GM21529 (cell line): Measurements from ENCODE around the gene C22orf15.

Experiments
- ATAC-seq: cut with Tn5 transposase; IDR thresholded peaks from one replicate; pipeline ENCODE4 v1.9.1; 2021; ENCODE audit not compliant: unreplicated experiment

Gene C22orf15

DNA sequence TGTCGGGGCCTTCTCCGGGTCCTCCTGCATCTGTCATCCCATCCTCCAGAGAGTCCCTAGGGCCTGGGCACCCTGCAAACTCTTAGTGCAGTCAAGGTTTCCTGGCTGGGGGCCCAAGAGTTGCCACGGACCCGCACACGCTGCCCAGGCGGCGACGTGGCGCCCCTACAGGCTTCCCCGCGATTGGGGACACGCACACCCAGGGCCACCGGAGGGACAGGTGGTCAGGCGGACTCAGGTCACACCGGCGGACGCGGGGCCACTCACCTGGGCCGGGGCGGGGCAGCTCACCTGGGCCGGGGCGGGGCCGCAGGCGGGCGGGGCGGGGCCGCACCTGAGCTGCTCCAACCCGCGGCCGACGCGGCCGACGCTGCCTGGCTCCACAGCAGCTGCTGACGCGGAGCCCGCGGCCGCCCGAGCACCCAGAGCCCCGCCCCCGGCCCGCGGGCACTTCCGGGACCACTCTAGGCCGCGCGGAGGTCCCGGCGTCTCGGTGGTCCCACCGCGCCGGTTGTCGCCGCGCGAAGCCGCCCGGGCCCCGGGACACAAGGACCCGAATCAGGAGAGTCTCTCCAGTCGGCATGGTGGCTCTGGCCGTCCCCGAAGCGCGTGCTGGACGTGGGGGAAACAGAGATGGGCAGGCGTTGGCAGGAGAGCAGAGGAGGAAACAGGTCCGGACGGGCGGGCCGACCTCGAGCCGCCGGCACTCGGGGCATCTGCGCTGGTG is 11.9 kb upstream of the C22orf15 start, which contains the start of gene ZNF70:
Gene ZNF70 (minus strand): TSS at position 399 of the 727 bp plus-strand sequence. CDS start 5,972 bp downstream, outside the sequence.
- ATAC-seq: peak; percentile 79

DNA sequence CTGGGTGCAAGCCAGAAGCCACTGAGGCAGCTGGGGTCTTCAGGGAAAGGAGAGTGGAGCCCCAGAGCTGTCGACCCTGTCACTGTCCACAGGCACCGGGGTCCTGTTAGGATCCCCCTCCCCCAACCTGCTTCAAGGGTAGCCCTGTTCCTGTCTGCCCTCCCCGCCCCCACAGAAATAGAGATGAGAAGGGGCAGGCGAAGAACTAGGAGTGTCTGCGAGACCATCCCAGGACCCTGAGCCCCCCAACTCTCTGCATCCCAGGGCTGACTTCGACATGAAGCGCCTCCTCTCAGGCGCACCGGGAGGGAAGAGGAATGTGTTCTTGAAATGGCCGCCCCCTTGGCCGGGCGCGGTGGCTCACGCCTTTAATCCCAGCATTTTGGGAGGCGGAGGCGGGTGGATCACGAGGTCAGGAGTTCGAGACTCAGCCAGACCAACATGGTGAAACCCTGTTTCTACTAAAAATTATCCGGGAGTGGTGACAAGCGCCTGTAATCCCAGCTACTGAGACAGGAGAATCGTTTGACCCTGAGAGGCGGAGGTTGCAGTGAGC is 11.3 kb upstream of the C22orf15 start:
- peak; percentile 12 for ATAC-seq

DNA sequence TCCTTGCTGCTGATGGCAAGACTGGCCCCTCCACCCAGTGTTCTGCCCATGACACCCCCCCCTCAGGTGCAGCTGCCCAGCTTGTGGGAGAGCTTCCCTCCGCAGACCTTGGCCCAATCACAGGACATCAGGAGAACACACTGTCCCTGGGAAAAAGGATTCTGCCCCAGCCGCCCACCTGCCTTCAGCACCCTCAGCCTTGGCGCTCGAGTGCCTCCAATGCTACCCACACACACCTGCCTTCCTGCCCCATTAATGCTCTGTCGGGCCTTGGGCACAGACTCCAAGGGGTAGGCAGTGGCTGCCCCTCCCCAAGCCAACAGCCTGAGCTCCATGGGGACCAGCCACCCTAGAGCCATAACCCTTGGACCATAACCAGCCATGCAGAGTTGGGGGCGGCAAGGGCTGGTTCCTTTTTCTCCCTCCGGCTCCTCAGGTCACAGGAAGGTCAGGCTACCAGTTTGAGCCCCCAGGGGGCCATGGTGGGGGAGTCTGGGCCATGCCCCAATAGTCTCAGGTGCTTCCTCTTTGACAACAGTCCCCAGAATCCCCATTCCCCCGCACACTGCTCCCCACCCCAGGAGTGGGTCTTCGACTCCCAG is 10.6 kb upstream of the C22orf15 start:
- ATAC-seq: no peak

DNA sequence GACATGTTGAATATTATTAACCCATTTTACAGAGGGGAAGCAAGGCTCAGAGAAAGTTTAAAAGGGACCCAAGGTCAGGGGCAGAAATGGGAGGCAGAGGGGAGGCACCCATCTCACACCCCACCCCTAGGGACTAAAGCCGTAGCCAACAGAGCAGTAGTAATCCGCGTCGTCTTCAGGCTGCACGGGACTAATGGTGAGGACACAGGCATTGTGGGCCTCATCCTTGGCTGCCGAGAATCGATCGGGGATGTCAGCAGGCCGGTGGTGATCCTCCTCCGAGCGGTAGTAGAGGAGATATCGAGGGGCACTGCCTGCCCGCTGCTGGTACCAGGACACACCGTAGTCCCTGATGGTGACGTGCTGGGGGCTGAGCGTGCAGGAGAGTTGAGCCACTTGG is 10.0 kb upstream of the C22orf15 start:
- no peak for ATAC-seq

DNA sequence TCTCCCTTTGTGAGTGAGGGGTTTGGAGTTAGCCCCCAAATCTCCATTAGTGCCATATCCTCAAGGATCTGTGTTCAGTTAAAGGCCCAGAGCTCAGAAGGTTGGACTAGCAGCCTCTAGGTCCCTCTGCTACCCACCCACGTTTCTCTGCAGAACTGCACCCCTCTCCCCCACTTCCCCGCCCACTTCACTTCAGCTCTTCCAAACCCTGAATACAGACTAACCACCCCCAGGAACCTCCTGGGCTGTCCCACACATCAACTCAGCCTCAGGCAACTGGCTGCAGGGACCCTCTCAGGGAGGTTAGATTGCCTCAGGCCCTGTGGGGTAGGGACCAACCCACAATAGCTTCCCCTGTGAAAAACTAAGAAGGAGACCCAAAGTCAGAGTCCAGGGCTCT is 9.4 kb upstream of the C22orf15 start:
- no peak for ATAC-seq

DNA sequence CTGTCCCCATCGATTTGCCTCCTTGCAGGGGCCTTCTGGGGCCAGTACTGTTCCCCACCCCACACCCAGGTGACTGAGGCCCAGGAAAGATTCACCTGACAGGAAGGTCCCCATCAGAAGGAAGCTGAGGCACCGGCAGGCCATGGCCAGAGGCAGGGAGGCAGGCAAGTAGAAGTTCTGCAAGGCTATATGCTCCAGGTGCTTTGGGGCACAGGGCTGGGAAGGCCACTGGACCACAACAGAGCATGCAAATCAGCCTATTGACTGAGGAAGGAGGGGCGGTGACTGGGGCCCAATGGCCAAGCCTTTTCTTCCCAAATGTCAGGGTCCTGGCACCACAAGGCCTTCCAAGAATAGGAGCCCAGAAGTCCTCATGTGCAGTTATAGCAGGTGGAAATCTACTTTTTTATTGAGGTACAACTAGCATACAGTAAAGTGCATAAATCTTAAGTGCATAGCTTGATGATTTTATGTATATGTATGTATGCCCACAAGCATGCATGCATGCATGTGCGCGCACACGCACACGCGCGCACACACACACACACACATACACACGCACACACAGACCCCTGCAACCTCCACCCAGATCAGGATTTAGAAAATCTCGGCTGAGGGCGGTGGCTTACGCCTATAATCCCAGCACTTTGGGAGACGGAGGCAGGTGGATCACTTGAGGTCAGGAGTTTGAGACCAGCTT is 8.4 kb upstream of the C22orf15 start, which contains the start of gene VPREB3:
Gene VPREB3 (minus strand): TSS at position 206 of the 700 bp plus-strand sequence. CDS start 62 bp downstream, at position 144.
- ATAC-seq: no peak

DNA sequence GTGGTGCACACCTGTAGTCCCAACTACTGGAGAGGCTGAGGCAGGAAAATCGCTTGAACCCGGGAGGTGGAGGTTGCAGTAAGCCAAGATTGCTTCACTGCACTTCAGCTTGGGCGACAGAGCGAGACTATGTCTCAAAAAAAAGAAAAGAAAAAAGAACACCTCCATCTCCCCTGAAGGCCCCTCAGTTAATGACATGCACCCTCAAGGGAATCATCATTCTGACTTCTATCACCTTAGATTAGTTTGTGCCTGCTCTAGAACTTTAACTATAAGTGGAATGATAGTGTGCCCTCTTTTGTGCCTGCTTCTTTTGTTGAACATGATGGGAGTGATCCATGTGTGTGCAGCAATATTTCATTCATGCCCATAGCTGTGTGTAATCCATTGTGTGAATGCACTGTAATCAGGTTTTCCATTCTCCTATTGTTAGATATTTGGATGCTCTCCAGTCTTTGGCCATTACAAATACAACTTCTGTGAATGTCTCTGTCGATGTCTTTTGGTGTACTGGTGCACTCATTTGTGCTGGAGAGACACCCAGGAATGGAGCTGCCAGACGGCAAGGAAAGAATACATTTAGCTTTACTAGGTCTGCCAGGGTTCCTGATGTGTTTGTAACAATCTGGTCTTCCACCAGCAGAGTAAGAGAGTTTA is 7.7 kb upstream of the C22orf15 start:
- no peak for ATAC-seq

DNA sequence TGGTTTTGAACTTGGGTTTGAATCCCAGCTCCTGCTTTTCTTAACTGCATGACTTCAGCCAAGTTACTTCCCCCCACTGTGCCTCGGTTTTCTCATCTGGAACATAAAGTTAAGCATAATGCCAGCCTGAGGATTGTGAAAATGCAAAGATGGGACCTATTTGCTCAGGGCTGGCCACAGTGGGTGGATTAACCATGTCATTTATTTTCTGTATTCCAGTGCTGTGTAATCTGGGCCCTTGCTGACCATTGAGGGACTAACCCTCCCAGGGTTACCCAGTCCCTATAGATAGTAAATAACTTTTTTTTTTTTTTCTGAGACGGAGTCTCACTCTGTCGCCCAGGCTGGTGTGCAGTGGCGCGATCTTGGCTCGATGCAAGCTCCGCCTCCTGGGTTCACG is 7.1 kb upstream of the C22orf15 start:
- ATAC-seq: no peak

DNA sequence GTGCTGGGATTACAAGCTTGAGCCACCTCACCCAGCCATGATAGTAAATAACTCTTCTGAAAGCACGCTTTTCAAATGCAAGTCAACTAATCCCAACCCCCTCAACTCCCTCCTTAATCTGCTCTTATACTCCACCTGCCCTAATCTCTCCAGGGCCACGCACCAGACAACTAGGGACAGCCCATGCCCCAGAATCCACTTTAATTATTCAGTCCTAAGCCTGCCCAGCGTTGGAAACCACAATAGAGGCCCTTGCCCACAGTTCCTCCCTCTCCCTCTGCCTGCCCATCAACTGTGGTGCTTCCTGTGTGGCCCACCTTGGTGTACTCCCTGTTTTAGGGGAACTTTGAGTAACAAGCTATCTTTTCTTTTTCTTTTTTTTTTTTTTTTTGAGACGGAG is 5.9 kb upstream of the C22orf15 start:
- no peak for ATAC-seq

DNA sequence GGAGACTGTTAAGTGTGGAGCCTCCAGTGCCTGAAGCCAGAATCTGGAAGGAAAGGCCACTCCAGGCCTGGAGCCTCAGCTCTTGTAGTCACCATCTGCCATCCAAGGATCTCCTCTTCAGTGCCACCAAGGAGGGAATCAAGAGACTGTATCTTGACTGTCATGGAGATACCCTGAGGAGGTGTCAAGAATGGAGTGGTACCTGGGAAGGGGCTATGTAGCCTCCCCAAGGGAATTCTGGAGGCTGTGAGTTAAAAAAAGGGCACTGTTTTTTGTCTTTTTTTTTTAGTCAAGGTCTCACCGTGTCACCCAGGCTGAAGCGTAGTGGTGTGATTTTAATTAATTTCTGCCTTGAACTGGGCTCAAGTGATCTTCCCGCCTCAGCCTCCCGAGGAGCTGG is 3.2 kb upstream of the C22orf15 start:
- ATAC-seq: no peak

DNA sequence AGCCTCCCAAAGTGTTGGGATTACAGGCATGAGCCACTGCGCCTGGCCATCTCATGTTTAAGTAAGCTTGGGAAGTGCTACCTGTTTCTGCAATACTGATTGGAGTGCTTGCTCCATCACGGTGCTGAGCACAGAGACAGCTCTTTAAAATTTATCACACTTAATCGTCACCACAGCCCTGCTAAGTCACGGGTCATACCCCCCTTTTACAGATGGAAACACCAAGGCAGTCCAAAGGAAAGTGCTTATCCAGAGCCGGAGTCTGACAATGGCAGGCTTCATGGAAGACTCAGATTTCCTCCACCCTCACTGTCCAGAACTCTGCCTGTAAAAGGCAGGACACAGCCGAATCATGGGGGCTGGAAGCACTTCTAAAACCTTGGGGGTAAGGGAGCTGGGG is 2.7 kb upstream of the C22orf15 start:
- no peak for ATAC-seq

DNA sequence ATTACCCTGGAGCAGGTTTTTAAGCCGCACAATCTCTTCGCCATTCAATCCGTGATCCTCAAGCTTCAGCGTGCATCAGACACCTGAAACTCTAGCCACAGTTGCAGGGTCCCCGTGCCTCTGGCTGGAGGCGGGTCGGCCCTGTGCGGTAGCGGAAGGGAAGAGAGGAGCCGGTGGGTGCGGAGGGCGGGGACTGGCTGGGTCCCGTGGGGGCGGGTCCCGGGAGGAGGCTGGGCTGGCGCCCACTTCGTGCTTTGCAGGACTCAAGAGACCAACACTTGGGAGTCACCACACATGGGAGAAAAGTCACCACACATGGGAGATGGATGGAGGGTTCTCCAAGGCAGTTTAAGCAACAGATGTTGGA is 772 bp downstream of the C22orf15 start:
- no peak for ATAC-seq

DNA sequence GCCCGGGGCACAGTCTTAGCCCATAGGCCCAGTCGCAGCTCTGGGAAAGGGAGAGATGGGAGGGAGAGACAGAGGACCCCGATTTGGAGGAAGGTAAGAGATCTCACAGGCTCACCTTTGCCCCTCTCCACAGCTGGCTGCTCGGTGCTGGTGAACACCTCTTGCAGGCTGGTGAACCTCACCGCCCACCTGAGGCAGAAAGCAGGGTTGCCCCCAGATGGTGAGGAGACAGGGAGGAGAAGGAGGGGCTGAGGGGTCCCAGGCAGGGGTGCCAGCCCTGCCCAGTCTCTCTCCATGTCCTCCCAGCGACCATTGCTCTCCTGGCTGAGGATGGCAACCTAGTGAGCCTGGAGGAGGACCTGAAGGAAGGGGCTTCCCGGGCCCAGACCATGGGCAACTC is 1.2 kb downstream of the C22orf15 start:
- ATAC-seq: no peak

DNA sequence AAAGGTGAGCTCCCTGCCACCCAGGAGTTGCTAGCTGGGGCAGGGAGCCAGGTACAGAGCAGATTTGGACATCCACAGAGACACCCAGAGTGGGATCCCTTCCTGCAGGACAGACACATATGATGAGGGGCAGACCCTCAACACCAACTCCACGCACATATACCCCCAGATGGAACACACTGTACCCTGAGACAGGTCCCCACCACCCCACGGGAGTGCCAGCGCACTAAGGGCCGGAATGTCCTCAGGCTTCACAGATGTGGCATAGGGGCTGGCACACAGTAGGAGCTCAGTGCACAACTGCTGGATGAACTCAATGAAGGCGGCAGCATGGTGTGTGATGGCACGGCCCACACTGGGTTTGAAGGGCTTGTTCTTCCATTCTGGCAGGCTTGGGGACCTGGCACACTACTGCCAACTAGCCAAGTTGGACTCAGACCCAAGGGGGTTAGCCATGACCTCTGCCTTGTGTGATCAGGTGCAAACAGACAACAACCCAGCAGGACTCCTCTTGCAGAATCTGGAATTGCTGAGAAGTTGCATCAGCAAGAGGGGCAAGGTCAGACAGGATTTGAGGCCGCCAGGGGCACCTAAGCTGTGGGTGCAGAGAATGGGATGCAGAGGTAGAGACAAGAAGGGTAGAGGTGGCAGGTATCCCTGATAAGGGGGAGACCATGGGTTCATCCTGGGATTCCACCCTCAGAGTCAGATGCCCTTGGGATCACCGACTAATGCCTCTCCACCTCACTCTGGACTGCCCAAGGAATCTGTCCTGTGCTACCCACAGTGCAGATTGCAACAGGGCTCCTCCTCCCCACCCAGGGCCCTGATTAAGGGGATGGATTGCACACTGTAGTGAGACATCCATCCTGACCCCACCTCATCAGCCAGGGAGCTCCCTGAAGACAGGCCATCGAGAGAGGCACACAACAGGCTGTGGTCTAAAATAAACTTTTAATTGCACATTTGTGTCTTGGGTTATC is 2.4 kb downstream of the C22orf15 start:
- ATAC-seq: no peak

DNA sequence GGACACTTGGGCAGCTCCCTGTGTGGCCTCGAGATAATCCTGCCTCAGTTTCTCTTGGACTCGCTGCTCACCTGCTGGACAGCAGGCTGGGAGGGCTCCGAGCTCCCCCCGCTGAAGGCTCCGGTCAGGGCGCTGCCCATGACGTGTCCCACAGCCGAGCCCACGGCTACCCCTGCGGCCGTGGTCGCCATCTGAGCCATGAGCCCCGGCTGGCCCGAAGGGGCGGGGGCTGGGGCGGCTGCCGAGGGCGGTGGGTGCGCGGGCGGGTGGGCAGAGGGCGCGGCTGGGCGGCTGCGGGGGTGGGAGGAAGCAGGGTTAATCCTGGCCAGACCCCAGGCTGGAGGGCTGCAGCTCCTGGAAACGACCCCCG is 4.5 kb downstream of the C22orf15 start:
- no peak for ATAC-seq

DNA sequence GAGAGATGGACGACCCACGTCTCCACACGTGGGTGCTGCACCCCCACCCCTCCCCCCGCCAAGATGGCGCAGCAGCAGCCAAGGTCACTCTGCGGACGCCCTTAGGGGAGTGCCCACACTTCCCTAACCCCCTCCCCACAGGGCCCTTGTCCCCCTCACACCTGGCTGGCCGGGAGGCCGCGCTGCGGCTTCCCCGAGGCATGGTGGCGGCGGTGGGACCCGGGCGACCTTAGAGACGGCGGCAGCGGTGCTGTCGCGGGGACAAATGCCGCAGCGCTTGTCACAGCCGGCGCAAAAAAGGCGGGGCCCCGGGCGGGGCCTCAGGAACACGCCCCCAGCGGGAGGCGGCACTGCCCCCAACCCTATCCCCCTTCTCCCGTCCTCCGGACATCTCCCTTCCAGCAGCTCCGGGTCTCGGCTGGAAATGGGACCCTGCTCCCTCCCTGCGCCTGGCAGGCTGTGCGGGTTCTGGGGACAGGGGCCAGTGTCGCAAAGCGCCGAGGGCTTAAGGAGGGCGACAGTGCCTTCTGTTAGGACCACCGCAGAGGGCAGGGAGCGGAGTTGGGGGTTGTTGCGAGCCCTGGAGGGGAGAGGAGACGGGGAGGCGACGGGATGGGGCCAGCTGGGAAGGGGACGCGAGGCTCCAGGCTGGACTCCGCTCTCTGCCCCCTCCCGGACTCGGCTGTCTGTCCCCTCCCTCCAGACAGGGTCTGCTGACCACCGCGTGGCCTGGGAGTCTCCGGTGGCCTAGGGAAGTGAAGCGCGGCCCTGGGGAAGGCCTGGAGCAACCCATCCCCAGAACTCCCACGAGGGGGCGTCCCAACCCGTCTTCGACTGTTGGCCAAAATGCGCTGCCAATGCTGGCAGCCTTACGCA is 5.1 kb downstream of the C22orf15 start, which contains the start of gene CHCHD10:
Gene CHCHD10 (minus strand): TSS at position 300 of the 876 bp plus-strand sequence. CDS start 98 bp downstream, at position 202.
- peak; percentile 52 for ATAC-seq

DNA sequence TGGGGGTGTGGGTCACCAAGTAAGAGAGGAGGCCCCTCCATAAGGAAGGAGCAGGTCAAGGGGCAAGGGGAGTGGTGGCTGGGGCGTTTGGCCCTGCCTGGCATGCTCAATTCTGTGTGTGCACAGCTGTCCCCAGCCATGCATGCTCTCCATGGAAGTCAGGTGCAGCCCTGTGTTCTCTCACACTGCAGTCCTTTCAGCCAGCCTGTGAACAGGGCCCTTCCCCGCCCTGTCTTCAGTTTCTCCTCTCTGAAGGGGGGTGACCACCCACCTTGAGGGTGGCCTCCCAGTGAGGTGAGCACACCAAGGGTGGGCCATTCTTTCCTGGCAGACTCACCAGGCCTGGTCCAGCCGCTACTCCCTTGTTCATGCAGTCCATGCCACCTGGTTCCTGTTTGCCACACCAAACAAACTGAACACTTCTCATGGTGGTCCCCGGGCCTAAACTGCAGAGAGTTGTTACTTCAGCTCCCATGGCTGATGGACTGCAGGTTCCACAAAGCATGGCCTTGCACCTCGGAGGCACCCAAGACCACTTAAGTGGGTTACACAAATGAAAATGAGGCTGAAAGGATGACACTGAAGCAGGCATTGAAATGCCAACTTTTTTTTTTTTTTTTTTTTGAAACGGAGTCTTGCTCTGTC is 6.7 kb downstream of the C22orf15 start:
- no peak for ATAC-seq

DNA sequence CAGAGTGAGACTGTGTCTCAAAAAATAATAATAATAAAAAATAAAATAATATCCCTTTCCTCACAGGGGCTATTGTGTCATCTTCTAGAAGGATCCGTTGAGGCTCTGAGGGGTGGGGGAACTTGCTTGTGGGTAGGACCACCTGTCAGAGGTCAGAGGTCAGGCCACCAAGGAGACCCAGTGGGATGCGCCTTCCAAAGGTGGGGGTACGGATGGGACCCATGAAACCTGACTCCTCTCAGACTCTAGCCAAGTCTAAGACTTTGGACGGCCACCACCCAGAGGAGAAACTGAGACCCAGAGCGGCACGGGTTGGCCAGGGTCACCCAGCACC is 9.5 kb downstream of the C22orf15 start:
- no peak for ATAC-seq
